DOHH2 (cell line): ENCODE data around the gene N4BP3.
A peak's percentile ranks its signal among the peaks of the same experiment; 100 is the strongest.

Experiments used
- H3F3A ChIP-seq: fragments of 200-600 bp; sonication (generic), shearing (Covaris generic); 2 replicates; pipeline ENCODE4 v1.6.0; 2016; ENCODE audit warnings: antibody characterized with exemption, mild to moderate bottlenecking; ENCODE audit not compliant: control insufficient read depth, insufficient read depth
- H3K27ac ChIP-seq: fragments of 200-600 bp; sonication (generic); 2 replicates; pipeline ENCODE4 v1.5.1; 2014; ENCODE audit warnings: low read depth, mild to moderate bottlenecking, low read length, moderate library complexity
- H3K27me3 ChIP-seq: fragments of 200-600 bp; sonication (generic); 2 replicates; pipeline ENCODE4 v1.6.1; 2014; ENCODE audit warnings: mild to moderate bottlenecking, low read length, mixed read lengths; ENCODE audit not compliant: control insufficient read depth
- H3K36me3 ChIP-seq: fragments of 200-600 bp; sonication (generic); 2 replicates; pipeline ENCODE4 v1.6.1; 2014; ENCODE audit warnings: mild to moderate bottlenecking, low read length, moderate library complexity, mixed read lengths; ENCODE audit not compliant: control insufficient read depth
- H3K4me1 ChIP-seq: fragments of 200-600 bp; sonication (generic); 2 replicates; pipeline ENCODE4 v1.6.1; 2014; ENCODE audit warnings: mild to moderate bottlenecking, low read length, mixed read lengths; ENCODE audit not compliant: control insufficient read depth
- H3K4me2 ChIP-seq: fragments of 200-600 bp; sonication (generic); 2 replicates; pipeline ENCODE4 v1.6.0; 2014; ENCODE audit warnings: mild to moderate bottlenecking, low read length, moderate library complexity
- H3K4me3 ChIP-seq: fragments of 200-600 bp; sonication (generic); 2 replicates; pipeline ENCODE4 v1.5.1; 2014; ENCODE audit warnings: mild to moderate bottlenecking, low read length, mixed read lengths
- H3K79me2 ChIP-seq: fragments of 200-600 bp; sonication (generic); 2 replicates; pipeline ENCODE4 v1.6.1; 2014; ENCODE audit warnings: mild to moderate bottlenecking, low read length, mixed read lengths; ENCODE audit not compliant: control insufficient read depth
- H3K9me2 ChIP-seq: fragments of 200-600 bp; sonication (generic); replicated peaks from 2 replicates; pipeline ENCODE4 v1.6.1; 2014; ENCODE audit warnings: mild to moderate bottlenecking, low read length, mixed read lengths; ENCODE audit not compliant: control insufficient read depth
- H3K9me3 ChIP-seq: fragments of 200-600 bp; sonication (generic); 2 replicates; pipeline ENCODE4 v1.6.1; 2014; ENCODE audit warnings: antibody characterized with exemption, low read length, mixed read lengths; ENCODE audit not compliant: control insufficient read depth, insufficient read depth
- H4K20me1 ChIP-seq: fragments of 200-600 bp; sonication (generic); 2 replicates; pipeline ENCODE4 v1.6.0; 2014; ENCODE audit warnings: low read depth, mild to moderate bottlenecking, antibody characterized with exemption, low read length, moderate library complexity; ENCODE audit not compliant: control insufficient read depth, insufficient read depth
- EZH2phosphoT487 ChIP-seq: fragments of 200-600 bp; sonication (generic); IDR thresholded peaks from 2 replicates; pipeline ENCODE4 v1.6.1; 2017; ENCODE audit warnings: borderline replicate concordance, mild to moderate bottlenecking, antibody characterized with exemption, low read length, moderate library complexity, mixed read lengths
- TF ChIP-seq, protein P1 (sequence below): fragments of 200-600 bp; sonication (generic); IDR thresholded peaks from one replicate; pipeline ENCODE4 v1.5.1; 2014; ENCODE audit warnings: antibody characterized with exemption, mild to moderate bottlenecking, low read depth, low read length; ENCODE audit not compliant: poor library complexity, severe bottlenecking

Gene N4BP3

DNA sequence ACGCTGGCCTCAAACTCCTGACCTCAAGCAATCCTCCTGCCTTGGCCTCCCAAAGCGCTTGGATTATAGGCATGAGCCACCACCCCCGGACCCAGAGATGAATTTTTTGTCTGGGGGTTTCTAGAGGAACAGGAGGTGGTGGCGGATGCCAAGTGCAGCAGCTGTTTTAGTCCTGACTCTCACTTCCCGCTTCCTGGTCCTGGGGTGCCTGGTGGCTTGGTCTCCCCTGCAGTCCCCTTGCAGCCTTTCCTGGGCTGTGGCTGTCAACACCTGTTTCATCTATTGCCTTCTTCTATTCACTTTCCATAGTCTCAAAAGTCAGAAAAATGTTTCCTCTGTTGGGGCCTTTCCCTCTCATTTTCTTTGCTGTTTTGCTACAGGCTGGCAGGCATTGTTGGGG is 46.8 kb downstream of the N4BP3 start:
- no peaks in the 10 kb centered on the region for H3K27me3 ChIP-seq
- H3K27ac ChIP-seq, result no peak overlapping the region
- H3F3A ChIP-seq, result peaks cover 2% of the 10 kb centered on the region; the same call in 1 of the 2 replicates
- no peaks in the 10 kb centered on the region for H3K79me2 ChIP-seq
- no peaks in the 10 kb centered on the region for H3K36me3 ChIP-seq
- no peaks in the 10 kb centered on the region for H3K9me3 ChIP-seq
- TF ChIP-seq, protein P1, sequence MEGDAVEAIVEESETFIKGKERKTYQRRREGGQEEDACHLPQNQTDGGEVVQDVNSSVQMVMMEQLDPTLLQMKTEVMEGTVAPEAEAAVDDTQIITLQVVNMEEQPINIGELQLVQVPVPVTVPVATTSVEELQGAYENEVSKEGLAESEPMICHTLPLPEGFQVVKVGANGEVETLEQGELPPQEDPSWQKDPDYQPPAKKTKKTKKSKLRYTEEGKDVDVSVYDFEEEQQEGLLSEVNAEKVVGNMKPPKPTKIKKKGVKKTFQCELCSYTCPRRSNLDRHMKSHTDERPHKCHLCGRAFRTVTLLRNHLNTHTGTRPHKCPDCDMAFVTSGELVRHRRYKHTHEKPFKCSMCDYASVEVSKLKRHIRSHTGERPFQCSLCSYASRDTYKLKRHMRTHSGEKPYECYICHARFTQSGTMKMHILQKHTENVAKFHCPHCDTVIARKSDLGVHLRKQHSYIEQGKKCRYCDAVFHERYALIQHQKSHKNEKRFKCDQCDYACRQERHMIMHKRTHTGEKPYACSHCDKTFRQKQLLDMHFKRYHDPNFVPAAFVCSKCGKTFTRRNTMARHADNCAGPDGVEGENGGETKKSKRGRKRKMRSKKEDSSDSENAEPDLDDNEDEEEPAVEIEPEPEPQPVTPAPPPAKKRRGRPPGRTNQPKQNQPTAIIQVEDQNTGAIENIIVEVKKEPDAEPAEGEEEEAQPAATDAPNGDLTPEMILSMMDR, result no peak
- TF ChIP-seq EZH2phosphoT487, result no peak
- no peak overlapping the region for H3K4me2 ChIP-seq
- no peaks in the 10 kb centered on the region for H3K9me2 ChIP-seq
- H4K20me1 ChIP-seq, result no peaks in the 10 kb centered on the region
- peaks cover 22% of the 10 kb centered on the region for H3K4me1 ChIP-seq
- no peak overlapping the region for H3K4me3 ChIP-seq

DNA sequence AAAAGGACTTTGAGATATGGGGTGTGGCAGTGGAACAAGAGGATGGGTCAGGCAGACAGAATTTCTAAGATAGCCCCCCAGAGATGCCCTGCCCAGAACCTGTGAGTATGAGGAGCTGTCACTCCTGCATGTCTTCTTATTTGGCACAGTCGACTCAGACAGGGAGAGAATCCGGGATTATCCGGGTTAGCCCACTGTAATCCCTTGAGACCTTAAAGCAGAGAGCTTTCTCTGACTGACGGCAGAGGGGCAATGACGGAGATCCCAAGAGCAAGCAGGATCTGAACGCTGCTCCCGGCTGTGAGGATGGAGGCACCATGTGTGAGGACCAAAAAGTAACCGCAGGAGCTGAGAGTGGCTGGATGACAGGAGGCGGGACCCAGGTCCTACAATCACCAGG is 49.1 kb downstream of the N4BP3 start:
- TF ChIP-seq EZH2phosphoT487, result no peak
- TF ChIP-seq, protein P1, result no peak
- Histone ChIP-seq H3K9me3 (no peaks in the 10 kb centered on the region), H3K9me2 (no peaks in the 10 kb centered on the region), H3K27me3 (no peaks in the 10 kb centered on the region), H4K20me1 (no peaks in the 10 kb centered on the region), H3K27ac (no peak overlapping the region), H3K4me1 (peaks cover 16% of the 10 kb centered on the region), H3K79me2 (no peaks in the 10 kb centered on the region), H3K4me3 (no peak overlapping the region), H3K36me3 (no peaks in the 10 kb centered on the region), H3K4me2 (no peak overlapping the region), H3F3A (0 out of 2 replicates have a peak, but pooled peaks cover 5% of the 10 kb centered on the region)

GRCh38 chr5:178163772-178164735 is 50.7 kb downstream of the N4BP3 start:
- Histone ChIP-seq H3K27ac (no peak overlapping the region), H3K9me3 (no peaks in the 10 kb centered on the region), H3K4me3 (peak overlapping the region; percentile 61), H3K9me2 (no peaks in the 10 kb centered on the region), H3K27me3 (no peaks in the 10 kb centered on the region), H3K79me2 (no peaks in the 10 kb centered on the region), H3K4me1 (peaks cover 26% of the 10 kb centered on the region), H3K36me3 (no peaks in the 10 kb centered on the region), H3K4me2 (peak overlapping the region; percentile 77), H4K20me1 (no peaks in the 10 kb centered on the region), H3F3A (0 out of 2 replicates have a peak, but pooled peaks cover 5% of the 10 kb centered on the region)
- TF ChIP-seq, protein P1, result peak; percentile 94
- TF ChIP-seq EZH2phosphoT487, result no peak
